IMR-90 (cell line): ENCODE data around the gene UFSP1. TPM values are rescaled to one million over a fixed set of nuclear protein-coding genes. Genes with fewer than 3 reads are reported as not detected.

Source experiments
- ATAC-seq: fragments of 200-7000 bp; cut with Tn5 transposase; 2 replicates; pipeline ENCODE4 v1.9.1; 2020; ENCODE audit warnings: low read depth, mild to moderate bottlenecking, moderate library complexity
- BruUV-seq: library from RNA; stranded (reverse); fragments of 400-500 nt; replicated peaks from 2 replicates; lab custom pipeline; 2021; lab: Mats Ljungman, UMichigan
- CTCF ChIA-PET: fragments of 300-600 bp; formaldehyde crosslinking; extraction: SDS; loops from one replicate; lab custom pipeline; 2021; ENCODE audit warnings: antibody characterized with exemption; lab: Yijun Ruan, JAX
- POLR2A ChIA-PET: fragments of 300-600 bp; sonication (Branson Sonifier 250); formaldehyde crosslinking; loops from one replicate; lab custom pipeline; 2022; ENCODE audit warnings: antibody characterized with exemption; ENCODE audit not compliant: unreplicated experiment; lab: Charles Lee
- DNase-seq: peaks from one replicate; pipeline ENCODE4 v3.0.0; 2013
- H2AFZ ChIP-seq: replicated peaks from 2 replicates; pipeline ENCODE3; 2013; ENCODE audit warnings: low read length, mild to moderate bottlenecking; ENCODE audit not compliant: poor library complexity
- H2AK5ac ChIP-seq: 2 replicates; pipeline ENCODE4 v1.6.1; 2013; ENCODE audit warnings: low read depth, low read length, inconsistent platforms
- H2AK9ac ChIP-seq: replicated peaks from 2 replicates; pipeline ENCODE3; 2013; ENCODE audit warnings: mild to moderate bottlenecking, low read depth, low read length, moderate library complexity; ENCODE audit not compliant: poor library complexity
- H2BK120ac ChIP-seq: 2 replicates; pipeline ENCODE4 v1.6.1; 2013; ENCODE audit warnings: low read depth, low read length, inconsistent platforms
- H2BK15ac ChIP-seq: 3 replicates; pipeline ENCODE4 v1.6.1; 2013; ENCODE audit warnings: low read depth, low read length, inconsistent platforms
- H2BK20ac ChIP-seq: 2 replicates; pipeline ENCODE4 v1.6.1; 2013; ENCODE audit warnings: low read depth, mild to moderate bottlenecking, inconsistent platforms, low read length, moderate library complexity
- H2BK5ac ChIP-seq: 2 replicates; pipeline ENCODE4 v1.6.1; 2013; ENCODE audit warnings: mild to moderate bottlenecking, low read depth, low read length, inconsistent platforms; ENCODE audit not compliant: poor library complexity, severe bottlenecking
- H3K14ac ChIP-seq: replicated peaks from 2 replicates; pipeline ENCODE4 v1.6.1; 2013; ENCODE audit warnings: low read depth, low read length, inconsistent platforms
- H3K18ac ChIP-seq: 2 replicates; pipeline ENCODE4 v1.6.1; 2013; ENCODE audit warnings: low read depth, low read length, control low read depth
- H3K23ac ChIP-seq: 2 replicates; pipeline ENCODE4 v1.6.1; 2013; ENCODE audit warnings: low read depth, low read length, inconsistent platforms
- H3K27ac ChIP-seq: 2 replicates; pipeline ENCODE4 v1.5.1; 2013; ENCODE audit warnings: mild to moderate bottlenecking, control low read depth, low read length; ENCODE audit not compliant: insufficient read depth
- H3K27me3 ChIP-seq: 2 replicates; pipeline ENCODE4 v1.6.1; 2013; ENCODE audit warnings: low read length; ENCODE audit not compliant: control insufficient read depth, insufficient read depth
- H3K36me3 ChIP-seq: 2 replicates; pipeline ENCODE4 v1.6.1; 2013; ENCODE audit warnings: low read length, mixed read lengths; ENCODE audit not compliant: control insufficient read depth, insufficient read depth
- H3K4ac ChIP-seq: 2 replicates; pipeline ENCODE4 v1.6.1; 2013; ENCODE audit warnings: low read depth, low read length, inconsistent platforms
- H3K4me1 ChIP-seq: 2 replicates; pipeline ENCODE4 v1.6.1; 2013; ENCODE audit warnings: low read length, mixed read lengths; ENCODE audit not compliant: control insufficient read depth, insufficient read depth
- H3K4me2 ChIP-seq: 2 replicates; pipeline ENCODE4 v1.6.1; 2013; ENCODE audit warnings: low read depth, mild to moderate bottlenecking, control low read depth, low read length, moderate library complexity
- H3K4me3 ChIP-seq: 2 replicates; pipeline ENCODE4 v1.5.1; 2013; ENCODE audit warnings: low read depth, mild to moderate bottlenecking, control low read depth, low read length, moderate library complexity; ENCODE audit not compliant: insufficient read depth
- H3K56ac ChIP-seq: 2 replicates; pipeline ENCODE4 v1.6.1; 2013; ENCODE audit warnings: low read length, inconsistent platforms; ENCODE audit not compliant: insufficient read depth; ENCODE audit errors: extremely low read depth
- H3K79me1 ChIP-seq, 2 experiments: 2 replicates each; pipeline ENCODE4 v1.6.1; 2013; ENCODE audit warnings: low read length in 2 of 2, inconsistent platforms in 1 of 2, low read depth in 1 of 2
- H3K9ac ChIP-seq: 2 replicates; pipeline ENCODE4 v1.6.1; 2013; ENCODE audit warnings: low read depth, low read length, control low read depth
- H3K9me1 ChIP-seq: 2 replicates; pipeline ENCODE4 v1.6.1; 2013; ENCODE audit warnings: low read length, inconsistent platforms; ENCODE audit not compliant: insufficient read depth
- H3K9me3 ChIP-seq: 2 replicates; pipeline ENCODE4 v1.6.1; 2013; ENCODE audit warnings: low read length; ENCODE audit not compliant: control insufficient read depth, insufficient read depth
- H4K20me1 ChIP-seq: 2 replicates; pipeline ENCODE4 v1.6.1; 2013; ENCODE audit warnings: low read length, inconsistent platforms; ENCODE audit not compliant: insufficient read depth
- H4K5ac ChIP-seq: 2 replicates; pipeline ENCODE4 v1.6.1; 2013; ENCODE audit warnings: mild to moderate bottlenecking, low read depth, low read length, control low read depth
- H4K8ac ChIP-seq, 2 experiments: 2 replicates each; pipeline ENCODE4 v1.6.1; 2013; ENCODE audit warnings: low read depth in 2 of 2, low read length in 2 of 2, control low read depth in 1 of 2, inconsistent platforms in 1 of 2
- H4K91ac ChIP-seq: 2 replicates; pipeline ENCODE4 v1.6.1; 2013; ENCODE audit warnings: low read depth, low read length, inconsistent platforms; ENCODE audit not compliant: insufficient read depth
- CEBPB ChIP-seq: IDR thresholded peaks from 2 replicates; pipeline ENCODE4 v1.6.1; 2012; ENCODE audit warnings: low read depth, low read length, improper control_type of control experiment
- CHD1 ChIP-seq: IDR thresholded peaks from 2 replicates; pipeline ENCODE4 v1.6.1; 2012; ENCODE audit warnings: low read depth, low read length, improper control_type of control experiment
- CTCF ChIP-seq: conservative IDR thresholded peaks from 2 replicates; pipeline ENCODE4 v1.5.1; 2012; ENCODE audit warnings: mild to moderate bottlenecking, low read depth, low read length, improper control_type of control experiment
- ELK1 ChIP-seq: fragments of 150-350 bp; IDR thresholded peaks from 2 replicates; pipeline ENCODE4 v1.6.1; 2016; ENCODE audit warnings: low read depth, mild to moderate bottlenecking, low read length, moderate library complexity, borderline replicate concordance
- MAFK ChIP-seq: IDR thresholded peaks from 2 replicates; pipeline ENCODE4 v1.6.1; 2012; ENCODE audit warnings: low read depth, low read length, improper control_type of control experiment
- MAZ ChIP-seq: IDR thresholded peaks from 2 replicates; pipeline ENCODE4 v1.6.1; 2012; ENCODE audit warnings: low read depth, mild to moderate bottlenecking, low read length, improper control_type of control experiment, moderate library complexity, borderline replicate concordance
- NFE2L2 ChIP-seq: fragments of 150-350 bp; IDR thresholded peaks from 2 replicates; pipeline ENCODE4 v1.6.1; 2016; ENCODE audit warnings: low read depth, mild to moderate bottlenecking, low read length
- RAD21 ChIP-seq: IDR thresholded peaks from 2 replicates; pipeline ENCODE4 v1.6.1; 2012; ENCODE audit warnings: low read length, improper control_type of control experiment
- SMC3 ChIP-seq: fragments of 150-350 bp; IDR thresholded peaks from 2 replicates; pipeline ENCODE4 v1.6.1; 2016; ENCODE audit warnings: low read depth, mild to moderate bottlenecking, antibody characterized with exemption, low read length, moderate library complexity
- WGBS, 2 experiments: methylation state at CpG; one replicate each; pipeline versions ENCODE4 v1.1.5 to v1.1.7; 2013; ENCODE audit warnings: missing lambda C conversion rate in 2 of 2; ENCODE audit not compliant: insufficient read length in 1 of 2; ENCODE audit errors: extremely low coverage in 2 of 2; 5-methylcytosine and 5-hydroxymethylcytosine counted together
- dilution Hi-C: fragments of 300-500 bp; cut with HindIII; formaldehyde crosslinking; loops from one replicate; pipeline ENCODE4 v1.14.3; 2018; ENCODE audit warnings: low sequenced_read_pairs; ENCODE audit not compliant: unreplicated experiment
- in situ Hi-C: fragments of 300-500 bp; cut with MboI; formaldehyde crosslinking; loops from 3 replicates; pipeline ENCODE4 v1.14.3; 2019; ENCODE audit warnings: low sequenced_read_pairs, inconsistent platforms, mixed read lengths
- intact Hi-C: fragments of 100-400 bp; cut with micrococcal nuclease; formaldehyde crosslinking; loops from 2 replicates; pipeline ENCODE4 v1.10.0; 2022
- polyA plus RNA-seq, 3 experiments: library from polyadenylated mRNA; depleted of rRNA; stranded (reverse); fragments of >200 nt; gene quantifications; 2 replicates each; pipeline ENCODE4 v1.2.3, GENCODE V29; 2012; ENCODE audit warnings: low replicate concordance in 1 of 3
- total RNA-seq: library from RNA; depleted of rRNA; stranded (reverse); fragments of >200 nt; gene quantifications from 2 replicates; pipeline ENCODE4 v1.2.3, GENCODE V29; 2012

Gene UFSP1
- total and polyA plus RNA-seq, 2 of the 4 experiments (the other 2 are of a cell fraction) = 0.36 to 1.0 TPM

GRCh38 chr7:100860702-100861615 lies 28.6 kb downstream of the UFSP1 start (continued):
- TF ChIP-seq CTCF = no peak
- no peak for TF ChIP-seq NFE2L2

GRCh38 chr7:100859856-100860255 lies 29.7 kb downstream of the UFSP1 start:
- peak overlapping the region; percentile 28 for H2AK9ac ChIP-seq
- no peaks in the 10 kb centered on the region for H3K27me3 ChIP-seq
- BruUV-seq = no TSS peak
- H3K9ac ChIP-seq = no peak overlapping the region
- peaks cover 32% of the 10 kb centered on the region for H3K36me3 ChIP-seq
- no peaks in the 10 kb centered on the region for H3K9me1 ChIP-seq
- no peak for DNase-seq
- no peak overlapping the region for H3K56ac ChIP-seq
- H4K91ac ChIP-seq = no peak overlapping the region
- H3K4me3 ChIP-seq = no peak overlapping the region
- 98% methylated on average over 9 of the region's 15 CpGs; no CpG with 5 or more reads in 1 of the 2 experiments for whole genome bisulfite sequencing, 2 experiments
- no peak overlapping the region for H3K27ac ChIP-seq
- no peak overlapping the region for H2AFZ ChIP-seq
- H2BK120ac ChIP-seq = no peak overlapping the region
- dilution Hi-C loops = no loop called here
- peaks cover 8 to 10% of the 10 kb centered on the region in 2 experiments for H3K79me1 ChIP-seq
- in situ Hi-C loops = loop anchor here (5.0 to 25.0 kb wide), 3 partner anchors 153 to 398 kb away; partner anchors contain the start of genes FBXO24, LRCH4, POP7 and SPACDR
- H2BK5ac ChIP-seq = no peak overlapping the region
- H3K18ac ChIP-seq = no peak overlapping the region
- ATAC-seq = no peak
- no peak overlapping the region for H3K4ac ChIP-seq
- H3K4me1 ChIP-seq = no peaks in the 10 kb centered on the region
- intact Hi-C loops = no loop called here
- H4K8ac ChIP-seq = no peak overlapping the region
- H3K9me3 ChIP-seq = no peaks in the 10 kb centered on the region
- CTCF ChIA-PET = no interaction called here
- no peak overlapping the region for H3K23ac ChIP-seq
- no peak overlapping the region for H2BK15ac ChIP-seq
- no peak overlapping the region for H3K14ac ChIP-seq
- POLR2A ChIA-PET = no interaction called here
- H2AK5ac ChIP-seq = no peak overlapping the region
- H4K20me1 ChIP-seq = no peaks in the 10 kb centered on the region; the same call in 1 of the 2 replicates
- no peak overlapping the region for H4K5ac ChIP-seq
- no peak overlapping the region for H2BK20ac ChIP-seq
- no peak overlapping the region for H3K4me2 ChIP-seq
- TF ChIP-seq CEBPB (no peak), SMC3 (no peak), ELK1 (no peak), MAZ (no peak), CTCF (no peak), CHD1 (no peak), RAD21 (no peak), MAFK (no peak)
